Panc1 (cell line): ENCODE results near the gene ZNF226. TPM values are rescaled to one million over a fixed set of nuclear protein-coding genes. Genes with fewer than 3 reads are reported as not detected.

Experiments
- ATAC-seq: fragments of 200-7000 bp; cut with Tn5 transposase; 2 replicates; pipeline ENCODE4 v1.9.1; 2020; ENCODE audit warnings: mild to moderate bottlenecking, moderate library complexity
- BruUV-seq: library from RNA; stranded (reverse); fragments of 400-500 nt; replicated peaks from 2 replicates; lab custom pipeline; 2021; lab: Mats Ljungman, UMichigan
- CTCF ChIA-PET: fragments of 300-600 bp; sonication (Branson Sonifier 250); formaldehyde crosslinking; loops from one replicate; lab custom pipeline; 2022; ENCODE audit warnings: antibody characterized with exemption; lab: Charles Lee
- POLR2A ChIA-PET: fragments of 300-600 bp; sonication (Branson Sonifier 250); formaldehyde crosslinking; loops from one replicate; lab custom pipeline; 2022; ENCODE audit warnings: antibody characterized with exemption; lab: Charles Lee
- DNase-seq: peaks from one replicate; pipeline ENCODE4 v3.0.0-alpha.2; 2010; ENCODE audit warnings: low read depth, low spot score
- H3K27ac ChIP-seq: 2 replicates; pipeline ENCODE4 v1.5.1; 2011; ENCODE audit warnings: mild to moderate bottlenecking, low read length, inconsistent platforms
- H3K27me3 ChIP-seq: fragments of 200-500 bp; sonication (Bioruptor generic); 2 replicates; pipeline ENCODE4 v1.6.0; 2014; ENCODE audit warnings: low read length, inconsistent platforms; ENCODE audit not compliant: control insufficient read depth, insufficient read depth
- H3K36me3 ChIP-seq: fragments of 200-500 bp; sonication (Bioruptor generic); 2 replicates; pipeline ENCODE4 v1.5.1; 2014; ENCODE audit warnings: inconsistent platforms, mild to moderate bottlenecking, low read length, moderate library complexity; ENCODE audit not compliant: control insufficient read depth, insufficient read depth
- H3K4me1 ChIP-seq: 2 replicates; pipeline ENCODE4 v1.5.1; 2011; ENCODE audit warnings: inconsistent platforms, mild to moderate bottlenecking, low read length, moderate library complexity; ENCODE audit not compliant: control insufficient read depth, insufficient read depth
- H3K4me3 ChIP-seq, 2 experiments: 2 replicates each; pipeline ENCODE4 v1.5.1; 2011 to 2012; ENCODE audit warnings: low read depth in 2 of 2, low read length in 2 of 2, mild to moderate bottlenecking in 2 of 2, inconsistent platforms in 1 of 2, moderate library complexity in 1 of 2
- H3K9me3 ChIP-seq: fragments of 200-500 bp; sonication (Bioruptor generic); 2 replicates; pipeline ENCODE4 v1.5.1; 2014; ENCODE audit warnings: low read depth, mild to moderate bottlenecking, inconsistent platforms, low read length, moderate library complexity; ENCODE audit not compliant: control insufficient read depth, insufficient read depth
- POLR2AphosphoS5 ChIP-seq: IDR thresholded peaks from 2 replicates; pipeline ENCODE4 v1.6.1; 2012; ENCODE audit warnings: mild to moderate bottlenecking, low read depth, low read length, moderate library complexity
- SIN3A ChIP-seq: IDR thresholded peaks from 2 replicates; pipeline ENCODE4 v1.6.1; 2012; ENCODE audit warnings: low read depth, mild to moderate bottlenecking, low read length, moderate library complexity, borderline replicate concordance; ENCODE audit not compliant: insufficient read depth
- TCF7L2 ChIP-seq: IDR thresholded peaks from 2 replicates; pipeline ENCODE4 v1.6.1; 2011; ENCODE audit warnings: mild to moderate bottlenecking, low read depth, low read length, inconsistent platforms
- in situ Hi-C: cut with HindIII; loops from 2 replicates; pipeline ENCODE4 v1.10.0; 2016; ENCODE audit warnings: low sequenced_read_pairs, low pct_unique_long_range_greater_than_20kb
- intact Hi-C: fragments of 100-400 bp; cut with micrococcal nuclease; formaldehyde crosslinking; loops from one replicate; pipeline ENCODE4 v1.10.0; 2022; ENCODE audit not compliant: unreplicated experiment
- total RNA-seq: library from RNA; stranded (reverse); gene quantifications from one replicate; pipeline ENCODE4 v1.2.1, GENCODE V29; 2021; ENCODE audit not compliant: unreplicated experiment
- TF ChIP-seq, protein P1 (sequence below): fragments of 450-650 bp; IDR thresholded peaks from 2 replicates; pipeline ENCODE4 v1.5.1; 2017; ENCODE audit warnings: mild to moderate bottlenecking
- TF ChIP-seq, protein P2 (sequence below), 2 experiments: IDR thresholded peaks; 2 replicates each; pipeline ENCODE4 v1.6.1; 2011 to 2012; ENCODE audit warnings: low read depth in 2 of 2, control low read depth in 1 of 2, low read length in 1 of 2, mild to moderate bottlenecking in 1 of 2, moderate library complexity in 1 of 2; ENCODE audit not compliant: insufficient read depth in 1 of 2

ZNF226 gene
- total RNA-seq, 1 experiment from 2014 or later = 21.7 TPM

DNA sequence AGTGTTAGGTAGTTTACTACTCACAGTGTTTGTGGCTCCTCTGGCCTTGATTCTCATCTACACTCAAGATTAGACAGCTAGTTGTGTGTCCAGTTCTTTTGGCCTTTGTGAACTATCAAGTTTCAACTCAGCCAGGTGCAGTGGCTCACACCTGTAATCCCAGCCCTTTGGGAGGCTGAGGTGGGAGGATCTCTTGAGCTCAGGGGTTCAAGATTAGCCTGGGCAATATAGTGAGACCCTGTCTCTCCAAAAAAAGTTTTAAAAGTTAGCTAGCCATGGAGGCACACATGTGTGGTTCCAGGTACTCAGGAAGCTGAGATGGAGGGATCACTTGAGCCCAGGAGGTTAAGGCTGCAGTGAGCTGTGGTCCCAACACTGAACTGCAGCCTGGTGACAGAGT lies 16.1 kb downstream of the ZNF226 start:
- BruUV-seq = no TSS peak
- ATAC-seq = no peak
- CTCF ChIA-PET = no interaction called here

DNA sequence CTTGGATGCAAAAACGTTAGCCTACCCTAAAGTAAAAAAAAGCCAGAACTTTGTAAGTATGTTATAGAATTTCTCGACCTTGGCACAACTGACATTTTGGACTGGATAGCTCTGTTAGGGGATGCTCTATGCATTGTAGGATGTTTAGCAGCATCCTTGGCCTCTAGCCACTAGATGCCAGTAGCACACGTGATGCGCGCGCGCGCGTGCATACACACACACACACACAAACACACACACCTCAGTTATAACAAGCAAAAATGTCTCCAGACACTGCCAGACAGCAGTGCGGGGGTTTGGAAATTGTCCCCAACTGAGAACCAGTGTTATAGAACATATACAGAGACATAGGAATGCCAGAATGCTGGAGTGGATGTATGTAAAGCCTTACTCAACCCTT lies 17.2 kb downstream of the ZNF226 start:
- BruUV-seq = no TSS peak
- CTCF ChIA-PET = no interaction called here
- ATAC-seq (no peak), DNase-seq (no peak)
- Histone ChIP-seq H3K27me3 (no peaks in the 10 kb centered on the region), H3K27ac (no peak overlapping the region), H3K36me3 (no peaks in the 10 kb centered on the region), H3K4me1 (no peaks in the 10 kb centered on the region), H3K4me3 (no peak overlapping the region), H3K9me3 (peaks cover 4% of the 10 kb centered on the region; the same call in 1 of the 2 replicates)
- POLR2A ChIA-PET = no interaction called here
- in situ Hi-C loops (no loop called here), intact Hi-C loops (no loop called here)
- TF ChIP-seq POLR2AphosphoS5 (no peak), TCF7L2 (no peak), SIN3A (no peak)
- TF ChIP-seq, protein P1, sequence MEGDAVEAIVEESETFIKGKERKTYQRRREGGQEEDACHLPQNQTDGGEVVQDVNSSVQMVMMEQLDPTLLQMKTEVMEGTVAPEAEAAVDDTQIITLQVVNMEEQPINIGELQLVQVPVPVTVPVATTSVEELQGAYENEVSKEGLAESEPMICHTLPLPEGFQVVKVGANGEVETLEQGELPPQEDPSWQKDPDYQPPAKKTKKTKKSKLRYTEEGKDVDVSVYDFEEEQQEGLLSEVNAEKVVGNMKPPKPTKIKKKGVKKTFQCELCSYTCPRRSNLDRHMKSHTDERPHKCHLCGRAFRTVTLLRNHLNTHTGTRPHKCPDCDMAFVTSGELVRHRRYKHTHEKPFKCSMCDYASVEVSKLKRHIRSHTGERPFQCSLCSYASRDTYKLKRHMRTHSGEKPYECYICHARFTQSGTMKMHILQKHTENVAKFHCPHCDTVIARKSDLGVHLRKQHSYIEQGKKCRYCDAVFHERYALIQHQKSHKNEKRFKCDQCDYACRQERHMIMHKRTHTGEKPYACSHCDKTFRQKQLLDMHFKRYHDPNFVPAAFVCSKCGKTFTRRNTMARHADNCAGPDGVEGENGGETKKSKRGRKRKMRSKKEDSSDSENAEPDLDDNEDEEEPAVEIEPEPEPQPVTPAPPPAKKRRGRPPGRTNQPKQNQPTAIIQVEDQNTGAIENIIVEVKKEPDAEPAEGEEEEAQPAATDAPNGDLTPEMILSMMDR = no peak
- TF ChIP-seq, protein P2, sequence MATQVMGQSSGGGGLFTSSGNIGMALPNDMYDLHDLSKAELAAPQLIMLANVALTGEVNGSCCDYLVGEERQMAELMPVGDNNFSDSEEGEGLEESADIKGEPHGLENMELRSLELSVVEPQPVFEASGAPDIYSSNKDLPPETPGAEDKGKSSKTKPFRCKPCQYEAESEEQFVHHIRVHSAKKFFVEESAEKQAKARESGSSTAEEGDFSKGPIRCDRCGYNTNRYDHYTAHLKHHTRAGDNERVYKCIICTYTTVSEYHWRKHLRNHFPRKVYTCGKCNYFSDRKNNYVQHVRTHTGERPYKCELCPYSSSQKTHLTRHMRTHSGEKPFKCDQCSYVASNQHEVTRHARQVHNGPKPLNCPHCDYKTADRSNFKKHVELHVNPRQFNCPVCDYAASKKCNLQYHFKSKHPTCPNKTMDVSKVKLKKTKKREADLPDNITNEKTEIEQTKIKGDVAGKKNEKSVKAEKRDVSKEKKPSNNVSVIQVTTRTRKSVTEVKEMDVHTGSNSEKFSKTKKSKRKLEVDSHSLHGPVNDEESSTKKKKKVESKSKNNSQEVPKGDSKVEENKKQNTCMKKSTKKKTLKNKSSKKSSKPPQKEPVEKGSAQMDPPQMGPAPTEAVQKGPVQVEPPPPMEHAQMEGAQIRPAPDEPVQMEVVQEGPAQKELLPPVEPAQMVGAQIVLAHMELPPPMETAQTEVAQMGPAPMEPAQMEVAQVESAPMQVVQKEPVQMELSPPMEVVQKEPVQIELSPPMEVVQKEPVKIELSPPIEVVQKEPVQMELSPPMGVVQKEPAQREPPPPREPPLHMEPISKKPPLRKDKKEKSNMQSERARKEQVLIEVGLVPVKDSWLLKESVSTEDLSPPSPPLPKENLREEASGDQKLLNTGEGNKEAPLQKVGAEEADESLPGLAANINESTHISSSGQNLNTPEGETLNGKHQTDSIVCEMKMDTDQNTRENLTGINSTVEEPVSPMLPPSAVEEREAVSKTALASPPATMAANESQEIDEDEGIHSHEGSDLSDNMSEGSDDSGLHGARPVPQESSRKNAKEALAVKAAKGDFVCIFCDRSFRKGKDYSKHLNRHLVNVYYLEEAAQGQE (IDR thresholded peaks at IDR 0.05; ENCODE audit: insufficient read depth in 1 of 2, low read depth in 2 of 2, low read length in 1 of 2) = no peak

More for the DNA sequence above, 16.1 kb downstream of the ZNF226 start:
- in situ Hi-C loops = no loop called here
- intact Hi-C loops = no loop called here
- no peak for DNase-seq
- Histone ChIP-seq H3K4me3 (no peak overlapping the region), H3K27ac (no peak overlapping the region), H3K27me3 (no peaks in the 10 kb centered on the region), H3K36me3 (peaks cover 1% of the 10 kb centered on the region; the same call in 1 of the 2 replicates), H3K4me1 (no peaks in the 10 kb centered on the region), H3K9me3 (peaks cover 15% of the 10 kb centered on the region)
- TF ChIP-seq SIN3A = no peak
- TF ChIP-seq TCF7L2 = no peak
- TF ChIP-seq, protein P2 (IDR thresholded peaks at IDR 0.05; ENCODE audit: insufficient read depth in 1 of 2, low read depth in 2 of 2, low read length in 1 of 2) = no peak
- TF ChIP-seq, protein P1 = no peak
- TF ChIP-seq POLR2AphosphoS5 = no peak
- POLR2A ChIA-PET = no interaction called here
